Spleen (tissue), 7 donors: ENCODE measurements around the gene TMEM50B.

Experiments
- CTCF ChIP-seq, 11 experiments: fragments of 200-600 bp in 7 of 11; fragments of 450-650 bp in 4 of 11; sonication (generic) in 4 of 11; IDR thresholded peaks in 8 of 11; conservative IDR thresholded peaks in 3 of 11; 1 replicate in 7 of 11; 2 replicates in 4 of 11; pipeline versions ENCODE4 v1.4.0 to v1.8.0; 2016 to 2021; ENCODE audit warnings: antibody characterized with exemption in 11 of 11, inconsistent platforms in 4 of 11, mild to moderate bottlenecking in 1 of 11
- POLR2A ChIP-seq, 3 donors: fragments of 450-650 bp; IDR thresholded peaks; one replicate each; pipeline ENCODE4 v1.5.1; 2017; ENCODE audit warnings: antibody characterized with exemption in 3 of 3, mild to moderate bottlenecking in 1 of 3
- POLR2AphosphoS5 ChIP-seq, 3 donors: sonication (generic); formaldehyde crosslinking; IDR thresholded peaks; one replicate each; pipeline ENCODE4 v1.5.1; 2017; ENCODE audit warnings: antibody characterized with exemption in 3 of 3
- donor health status: DM: no; HTN: no; CAD: no; lungs with moderate emphysema.
- donor health status: DM: no; HTN: no; CAD: no.
- donor health status: DM: no; HTN: no; CAD: no.

DNA sequence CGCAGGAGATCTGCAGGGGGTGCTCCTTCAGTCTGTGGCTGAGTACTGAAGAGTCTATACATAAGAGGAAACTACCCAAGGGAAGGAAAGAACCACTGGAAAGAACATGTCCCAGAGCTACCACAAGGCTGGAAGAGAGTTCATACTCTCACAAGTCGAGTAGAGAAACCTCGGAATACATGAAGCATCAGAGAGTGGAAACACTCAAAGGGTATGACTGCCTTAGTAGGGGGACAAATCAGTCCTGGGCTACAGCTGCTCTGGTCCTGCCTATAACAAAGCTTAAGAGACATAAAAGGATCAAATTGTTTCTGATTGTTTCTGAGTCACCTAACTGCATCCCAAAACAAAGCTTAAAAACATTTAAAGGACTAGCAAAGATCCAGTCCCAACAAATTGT is 27.4 kb downstream of the TMEM50B start:
- no peak for TF ChIP-seq POLR2A (IDR thresholded peaks at IDR 0.05)
- no peak for TF ChIP-seq CTCF (IDR thresholded peaks at IDR 0.05 in 8 of 11, conservative IDR thresholded peaks at IDR 0.05 in 3 of 11)
- TF ChIP-seq POLR2AphosphoS5 (IDR thresholded peaks at IDR 0.05) = no peak
